ENCODE results near the gene ZBTB14. TPM values are rescaled to one million over a fixed set of nuclear protein-coding genes. Genes with fewer than 3 reads are reported as not detected.

The ZBTB14 gene, protein sequence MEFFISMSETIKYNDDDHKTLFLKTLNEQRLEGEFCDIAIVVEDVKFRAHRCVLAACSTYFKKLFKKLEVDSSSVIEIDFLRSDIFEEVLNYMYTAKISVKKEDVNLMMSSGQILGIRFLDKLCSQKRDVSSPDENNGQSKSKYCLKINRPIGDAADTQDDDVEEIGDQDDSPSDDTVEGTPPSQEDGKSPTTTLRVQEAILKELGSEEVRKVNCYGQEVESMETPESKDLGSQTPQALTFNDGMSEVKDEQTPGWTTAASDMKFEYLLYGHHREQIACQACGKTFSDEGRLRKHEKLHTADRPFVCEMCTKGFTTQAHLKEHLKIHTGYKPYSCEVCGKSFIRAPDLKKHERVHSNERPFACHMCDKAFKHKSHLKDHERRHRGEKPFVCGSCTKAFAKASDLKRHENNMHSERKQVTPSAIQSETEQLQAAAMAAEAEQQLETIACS
- 7.8 TPM for total RNA-seq
- long read RNA-seq, transcript ZBTB14-203 (4 exons, 442 nt): major isoform, 11 of 30 reads
- long read RNA-seq, transcript ZBTB14-202 (3 exons, 1,814 nt): minor isoform, 5 of 30 reads
- long read RNA-seq, partial matches to known transcripts: 0 of 30 reads
- long read RNA-seq, other reads (novel, unspliced or antisense): 12 of 30 reads

- peak; percentile 45 for ATAC-seq (ENCODE audit: poor library complexity)
- peak; percentile 80 for DNase-seq
- intact Hi-C loops (cut with DNase I): loop anchor here (5.0 kb wide), 1 partner anchor 58 kb away; no protein-coding TSS in a partner anchor
Observed at GRCh38 chr18:5295231-5295920, at the start of gene ZBTB14. TSS of gene ZBTB14 (minus strand) at chr18:5295726. CDS start at chr18:5293246, 2,480 bp downstream.

DNA sequence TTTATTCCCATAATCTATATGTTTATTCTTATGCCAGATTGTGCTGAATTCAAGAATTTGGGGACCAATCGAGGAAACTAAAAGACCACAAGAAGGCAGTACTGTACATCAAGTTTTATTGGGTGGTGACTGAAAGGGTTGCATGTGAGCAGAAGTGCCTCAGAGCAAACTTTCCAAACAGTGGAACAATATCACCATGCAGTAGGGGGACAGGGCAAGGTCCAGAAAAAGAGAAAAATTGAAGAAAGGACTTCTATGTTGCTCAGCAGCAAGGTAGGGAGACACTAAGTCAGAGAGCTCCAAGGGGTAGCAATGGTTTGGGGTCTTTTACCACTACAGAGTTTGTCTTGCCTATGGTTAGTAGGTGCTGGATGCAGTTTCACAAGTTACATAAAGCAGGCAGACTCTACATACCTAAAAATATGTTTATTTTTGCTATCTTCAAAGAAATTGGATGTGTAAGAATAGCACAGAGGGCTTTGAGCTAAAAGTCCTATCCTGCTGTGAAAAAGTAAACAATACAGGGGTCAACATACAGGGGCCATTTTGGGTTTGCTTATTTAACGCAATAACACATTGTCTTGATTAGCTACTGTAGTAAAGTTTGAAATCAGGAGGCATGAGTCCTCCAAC is 43.8 kb upstream of the ZBTB14 start:
- no peak for ATAC-seq (ENCODE audit: poor library complexity)
- no peak for DNase-seq
- intact Hi-C loops (cut with DNase I): no loop called here

- intact Hi-C loops (cut with DNase I): no loop called here
- DNase-seq (no peak), ATAC-seq (ENCODE audit: poor library complexity) (no peak)
Observed at GRCh38 chr18:5334456-5335075, 39.0 kb upstream of the ZBTB14 start.

DNA sequence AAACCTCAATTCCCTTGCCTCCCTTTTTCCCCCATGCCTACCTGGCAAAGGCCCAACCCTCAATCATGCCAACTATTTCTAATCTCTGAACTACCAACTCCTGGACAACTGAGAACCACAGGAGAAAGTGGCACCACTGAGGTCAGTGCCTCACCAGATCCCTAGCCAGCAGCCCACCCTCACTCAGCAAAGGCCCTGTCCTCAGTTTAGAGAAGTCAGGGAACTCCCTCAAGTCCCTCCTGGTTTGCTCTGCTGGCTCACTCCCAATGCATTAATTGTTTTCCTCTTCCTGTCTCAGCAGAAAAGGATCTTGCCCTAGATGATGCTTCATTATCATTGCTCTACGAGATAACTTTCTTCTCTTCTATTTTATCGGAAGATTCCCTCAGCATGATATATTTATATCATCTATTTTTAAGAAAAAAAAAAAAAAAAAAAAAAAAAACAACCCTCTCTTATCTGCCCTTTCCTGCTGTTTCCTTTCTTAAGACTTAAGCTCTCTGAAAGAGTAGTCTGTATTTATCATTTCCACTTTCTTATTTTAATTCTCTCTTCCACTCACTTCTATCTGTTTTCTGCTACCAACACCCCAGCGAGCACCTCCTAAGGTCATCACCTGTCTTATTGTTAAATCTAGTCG is 22.7 kb upstream of the ZBTB14 start:
- ATAC-seq (ENCODE audit: poor library complexity) (no peak), DNase-seq (no peak)
- intact Hi-C loops (cut with DNase I): no loop called here

DNA sequence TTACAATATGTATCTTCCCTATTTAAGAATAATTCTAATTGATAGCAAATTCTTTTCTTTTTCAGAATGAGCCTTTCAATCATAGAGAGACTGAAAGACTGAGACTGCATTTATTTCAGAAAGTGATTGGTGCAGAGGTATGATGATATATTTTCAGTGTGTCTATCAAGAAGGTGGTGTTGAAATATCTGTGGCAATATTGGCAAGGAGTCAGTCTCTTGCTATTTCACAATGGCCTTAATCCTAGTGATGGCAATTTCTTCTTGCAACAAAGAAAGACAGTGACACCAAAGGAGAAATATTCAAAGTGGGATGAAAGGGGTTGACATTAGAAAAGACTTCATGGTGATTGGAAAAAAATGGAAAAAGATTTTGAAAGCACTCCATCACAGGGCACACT is 21.7 kb upstream of the ZBTB14 start:
- no peak for DNase-seq

GRCh38 chr18:5315838-5316237 is 20.3 kb upstream of the ZBTB14 start:
- intact Hi-C loops (cut with DNase I): no loop called here
- DNase-seq (no peak), ATAC-seq (ENCODE audit: poor library complexity) (no peak)

More for the DNA sequence above, 21.7 kb upstream of the ZBTB14 start:
- intact Hi-C loops (cut with DNase I): no loop called here
- no peak for ATAC-seq (ENCODE audit: poor library complexity)

- intact Hi-C loops (cut with DNase I): no loop called here
- ATAC-seq (ENCODE audit: poor library complexity): no peak
- no peak for DNase-seq
Observed at GRCh38 chr18:5311301-5311989, 15.9 kb upstream of the ZBTB14 start.

GRCh38 chr18:5309888-5310470 is 14.5 kb upstream of the ZBTB14 start:
- DNase-seq: no peak
- ATAC-seq (ENCODE audit: poor library complexity): no peak
- intact Hi-C loops (cut with DNase I): no loop called here

GRCh38 chr18:5305835-5306234 is 10.3 kb upstream of the ZBTB14 start:
- intact Hi-C loops (cut with DNase I): no loop called here
- ATAC-seq (ENCODE audit: poor library complexity): no peak
- DNase-seq: no peak

DNA sequence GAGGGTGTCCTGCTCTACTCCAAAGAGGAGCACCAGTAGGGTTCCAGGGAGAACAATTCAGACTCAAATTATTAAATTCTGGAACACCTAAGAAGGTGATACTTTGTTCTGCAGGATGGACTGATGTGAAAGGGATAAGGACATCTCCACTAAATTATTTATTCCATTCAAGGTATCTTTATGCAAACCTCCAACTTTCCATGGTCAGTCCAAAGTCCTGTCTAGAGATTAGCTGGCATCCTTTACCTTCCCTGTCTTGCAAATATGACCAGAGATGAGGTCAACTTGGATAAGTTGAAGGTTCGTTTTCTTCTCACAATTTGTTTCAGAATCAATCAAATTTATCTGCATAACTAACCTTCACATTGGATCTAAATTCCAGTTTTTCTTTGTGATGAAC is 8.7 kb upstream of the ZBTB14 start:
- no peak for DNase-seq
- no peak for ATAC-seq (ENCODE audit: poor library complexity)
- intact Hi-C loops (cut with DNase I): no loop called here

DNA sequence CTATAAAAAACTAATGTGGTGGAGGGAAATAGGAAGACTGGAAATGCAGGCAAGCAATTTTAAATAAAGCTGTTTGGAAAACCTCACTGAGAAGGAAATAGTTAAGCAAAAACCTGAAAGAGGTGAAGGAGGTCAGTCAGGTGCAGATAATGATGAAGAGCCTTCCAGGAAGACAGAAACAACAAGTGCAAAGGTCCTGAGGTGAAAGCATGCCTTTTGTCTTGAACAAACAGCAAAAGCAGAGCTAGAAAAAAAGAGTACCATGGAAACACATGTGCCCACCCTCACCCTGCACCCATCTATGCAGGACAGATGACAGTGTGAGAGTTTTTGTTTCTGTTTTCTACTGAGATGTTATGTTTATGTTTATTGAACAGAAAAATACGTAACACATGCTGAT is 8.1 kb upstream of the ZBTB14 start:
- DNase-seq: no peak
- intact Hi-C loops (cut with DNase I): no loop called here
- no peak for ATAC-seq (ENCODE audit: poor library complexity)

GRCh38 chr18:5302606-5303005 is 7.1 kb upstream of the ZBTB14 start:
- intact Hi-C loops (cut with DNase I): no loop called here
- DNase-seq: no peak
- ATAC-seq (ENCODE audit: poor library complexity): no peak

DNA sequence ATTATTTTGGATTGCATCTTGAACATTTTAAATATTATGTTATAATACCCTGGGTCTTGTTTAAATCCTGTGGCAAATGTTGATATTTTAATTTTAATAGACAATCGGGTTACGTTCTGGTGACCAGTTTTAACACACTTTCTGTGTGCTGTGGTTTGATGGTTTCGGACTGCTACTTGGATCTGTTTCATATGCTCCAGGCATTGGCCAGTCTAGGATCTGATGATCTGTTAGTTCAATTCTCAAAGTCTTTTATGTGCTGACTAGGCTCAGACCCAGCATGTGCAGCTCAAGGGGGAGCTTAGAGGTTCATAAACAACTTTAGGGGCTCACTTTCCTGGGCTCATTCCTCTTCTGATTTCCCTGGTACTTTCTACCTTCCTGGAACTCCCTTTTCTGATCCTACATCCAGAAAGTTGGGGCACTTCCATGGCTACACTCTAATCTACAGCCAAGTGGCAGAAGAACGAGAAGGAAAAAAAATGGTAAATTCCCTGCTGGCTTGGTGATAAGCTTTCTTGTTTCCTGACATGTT is 5.0 kb upstream of the ZBTB14 start:
- DNase-seq (no peak), ATAC-seq (ENCODE audit: poor library complexity) (no peak)
- intact Hi-C loops (cut with DNase I): no loop called here

GRCh38 chr18:5298156-5298852 is 2.8 kb upstream of the ZBTB14 start:
- intact Hi-C loops (cut with DNase I): loop anchor here (5.0 kb wide), 1 partner anchor 61 kb away; no protein-coding TSS in a partner anchor
- no peak for ATAC-seq (ENCODE audit: poor library complexity)

GRCh38 chr18:5297597-5297996 is 2.1 kb upstream of the ZBTB14 start:
- intact Hi-C loops (cut with DNase I): loop anchor here (5.0 kb wide), 1 partner anchor 60 kb away; no protein-coding TSS in a partner anchor

More at GRCh38 chr18:5298156-5298852, 2.8 kb upstream of the ZBTB14 start:
- no peak for DNase-seq

DNA sequence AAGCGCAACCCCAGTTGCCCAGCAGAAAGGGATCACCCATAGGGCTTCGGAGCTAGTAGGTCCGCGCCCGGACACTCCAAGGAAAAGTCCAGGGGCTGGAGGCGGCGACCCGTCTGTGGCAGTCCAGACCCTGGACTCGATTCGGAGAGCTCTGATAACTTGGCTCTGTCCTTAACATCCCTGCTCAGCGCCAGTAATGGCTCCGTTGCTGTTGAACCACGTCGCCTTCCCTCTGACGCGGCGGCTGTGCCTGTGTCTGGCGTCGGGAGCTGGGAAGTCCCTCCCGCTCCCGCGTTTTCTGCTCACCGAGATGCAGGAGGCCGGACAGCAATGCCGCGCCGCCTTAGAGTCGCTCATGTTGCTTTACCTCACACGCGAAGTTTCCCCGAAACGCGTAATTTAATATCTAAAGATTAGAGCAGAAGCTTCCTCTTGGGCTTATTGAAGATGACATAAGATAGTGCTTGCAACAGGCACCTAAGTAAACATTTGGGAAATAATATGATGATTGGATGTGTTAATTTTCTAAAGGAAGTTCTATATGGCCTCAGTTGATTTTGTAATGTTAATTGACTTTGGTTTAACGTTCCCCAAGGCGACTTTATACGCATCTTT is 1.3 kb upstream of the ZBTB14 start:
- intact Hi-C loops (cut with DNase I): loop anchor here (5.0 kb wide), 1 partner anchor 60 kb away; no protein-coding TSS in a partner anchor
- ATAC-seq (ENCODE audit: poor library complexity) (peak; percentile 56), DNase-seq (peak; percentile 92)

More at GRCh38 chr18:5297597-5297996, 2.1 kb upstream of the ZBTB14 start:
- DNase-seq: no peak
- ATAC-seq (ENCODE audit: poor library complexity): no peak
